ENCODE measurements around the gene STK40.

Gene STK40

DNA sequence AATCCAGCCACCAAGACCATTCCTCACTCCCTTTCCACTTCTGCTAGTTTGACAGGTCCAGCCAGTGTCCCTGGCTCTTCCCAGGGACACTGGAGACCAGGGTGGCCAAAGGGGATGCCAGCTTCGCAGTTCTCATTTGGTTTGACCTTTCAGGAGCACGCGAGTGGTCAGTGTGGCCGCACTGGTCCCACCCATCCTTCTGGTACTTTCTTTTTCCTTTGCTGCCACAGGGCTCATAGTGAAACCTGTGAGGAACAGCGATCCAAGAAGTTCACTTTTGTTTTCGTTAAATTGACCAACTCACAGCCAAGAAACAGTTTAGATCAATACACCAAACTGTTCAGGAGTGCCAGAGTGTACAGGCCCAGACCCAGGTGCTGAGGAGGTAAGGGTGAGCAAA is 47.9 kb downstream of the STK40 start:
- H3K27ac ChIP-seq: no peak overlapping the region
- no peak for DNase-seq
- TF ChIP-seq, protein P1, sequence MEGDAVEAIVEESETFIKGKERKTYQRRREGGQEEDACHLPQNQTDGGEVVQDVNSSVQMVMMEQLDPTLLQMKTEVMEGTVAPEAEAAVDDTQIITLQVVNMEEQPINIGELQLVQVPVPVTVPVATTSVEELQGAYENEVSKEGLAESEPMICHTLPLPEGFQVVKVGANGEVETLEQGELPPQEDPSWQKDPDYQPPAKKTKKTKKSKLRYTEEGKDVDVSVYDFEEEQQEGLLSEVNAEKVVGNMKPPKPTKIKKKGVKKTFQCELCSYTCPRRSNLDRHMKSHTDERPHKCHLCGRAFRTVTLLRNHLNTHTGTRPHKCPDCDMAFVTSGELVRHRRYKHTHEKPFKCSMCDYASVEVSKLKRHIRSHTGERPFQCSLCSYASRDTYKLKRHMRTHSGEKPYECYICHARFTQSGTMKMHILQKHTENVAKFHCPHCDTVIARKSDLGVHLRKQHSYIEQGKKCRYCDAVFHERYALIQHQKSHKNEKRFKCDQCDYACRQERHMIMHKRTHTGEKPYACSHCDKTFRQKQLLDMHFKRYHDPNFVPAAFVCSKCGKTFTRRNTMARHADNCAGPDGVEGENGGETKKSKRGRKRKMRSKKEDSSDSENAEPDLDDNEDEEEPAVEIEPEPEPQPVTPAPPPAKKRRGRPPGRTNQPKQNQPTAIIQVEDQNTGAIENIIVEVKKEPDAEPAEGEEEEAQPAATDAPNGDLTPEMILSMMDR (IDR thresholded peaks at IDR 0.05; ENCODE audit: low read depth, low read length, missing control alignments): no peak
- in situ Hi-C loops (cut with HindIII; ENCODE audit: low pct_ligation_motif_present, low sequenced_read_pairs): no loop called here
- H3K4me3 ChIP-seq (ENCODE audit: low read depth, low read length): no peak overlapping the region
- H3K27me3 ChIP-seq (replicated peaks): no peaks in the 10 kb centered on the region
- H3K36me3 ChIP-seq (replicated peaks): peaks cover 34% of the 10 kb centered on the region

DNA sequence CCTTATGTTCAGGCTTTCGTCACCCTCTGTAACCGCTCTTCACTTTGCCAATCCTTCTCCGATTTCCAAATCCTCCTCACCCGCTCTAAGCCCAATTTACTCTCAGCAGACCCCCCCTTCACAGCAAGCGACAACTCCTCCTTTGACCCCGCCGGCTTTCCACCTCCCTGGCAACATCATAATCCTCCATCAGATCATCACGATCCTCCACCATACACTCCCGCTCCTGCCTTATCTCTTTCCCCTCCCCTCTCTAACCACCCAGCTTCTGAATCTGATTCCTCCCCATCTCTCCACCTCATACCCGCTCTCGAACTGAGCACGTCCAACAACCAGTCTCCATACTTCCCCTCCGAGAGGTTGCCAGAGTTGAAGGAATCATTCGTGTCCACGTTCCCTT is 54.8 kb downstream of the STK40 start:
- in situ Hi-C loops (cut with HindIII; ENCODE audit: low pct_ligation_motif_present, low sequenced_read_pairs): no loop called here
- TF ChIP-seq, protein P1 (IDR thresholded peaks at IDR 0.05; ENCODE audit: low read depth, low read length, missing control alignments): no peak
- no peaks in the 10 kb centered on the region for H3K27me3 ChIP-seq (replicated peaks)
- no peak overlapping the region for H3K27ac ChIP-seq
- H3K36me3 ChIP-seq (replicated peaks): no peaks in the 10 kb centered on the region
- no peak overlapping the region for H3K4me3 ChIP-seq (ENCODE audit: low read depth, low read length)
- no peak for DNase-seq

DNA sequence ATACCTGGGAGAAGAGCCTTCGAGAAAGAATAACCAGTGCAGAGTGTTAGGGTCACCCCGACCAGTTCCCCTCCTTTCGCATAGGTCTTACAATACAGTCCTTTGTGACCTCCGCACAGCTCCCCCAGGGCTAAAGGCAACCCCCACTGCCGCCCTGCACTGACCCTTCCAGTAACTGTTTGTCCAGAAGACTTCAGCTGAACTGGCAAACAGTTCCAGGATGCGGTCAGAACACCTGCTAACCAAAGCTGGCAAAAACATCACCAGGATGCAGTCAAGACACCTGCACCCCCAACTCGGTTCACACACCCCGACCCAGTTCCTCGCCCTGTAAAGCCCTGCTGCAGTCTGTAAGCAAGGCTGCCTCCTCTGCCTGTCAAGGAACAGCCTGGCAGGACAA is 55.9 kb downstream of the STK40 start:
- no peak for DNase-seq
- H3K27me3 ChIP-seq (replicated peaks): no peaks in the 10 kb centered on the region
- no peak overlapping the region for H3K27ac ChIP-seq
- no peaks in the 10 kb centered on the region for H3K36me3 ChIP-seq (replicated peaks)
- H3K4me3 ChIP-seq (ENCODE audit: low read depth, low read length): no peak overlapping the region
- TF ChIP-seq, protein P1 (IDR thresholded peaks at IDR 0.05; ENCODE audit: low read depth, low read length, missing control alignments): no peak
- in situ Hi-C loops (cut with HindIII; ENCODE audit: low pct_ligation_motif_present, low sequenced_read_pairs): no loop called here

DNA sequence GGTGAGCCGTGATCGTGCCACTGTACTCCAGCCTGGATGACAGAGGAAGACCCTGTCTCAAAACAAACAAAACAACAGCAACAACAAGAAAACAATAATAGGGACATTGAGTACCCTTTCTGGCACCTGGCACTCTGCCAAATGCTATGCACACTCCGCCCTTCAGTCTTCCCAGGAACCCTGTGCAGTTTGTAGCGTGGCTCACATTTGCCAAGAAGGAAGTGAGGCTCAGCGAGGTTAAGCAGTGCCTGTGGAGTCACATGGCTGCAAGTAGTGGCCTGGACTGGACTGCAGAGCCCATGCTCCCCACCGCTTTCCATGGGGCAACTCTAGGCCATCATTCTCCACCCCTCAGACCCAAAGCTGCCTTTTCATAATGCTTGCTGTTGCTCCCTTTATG is 57.0 kb downstream of the STK40 start:
- no peaks in the 10 kb centered on the region for H3K36me3 ChIP-seq (replicated peaks)
- H3K27ac ChIP-seq: no peak overlapping the region
- H3K27me3 ChIP-seq (replicated peaks): no peaks in the 10 kb centered on the region
- TF ChIP-seq, protein P1 (IDR thresholded peaks at IDR 0.05; ENCODE audit: low read depth, low read length, missing control alignments): no peak
- no peak for DNase-seq
- H3K4me3 ChIP-seq (ENCODE audit: low read depth, low read length): no peak overlapping the region
- in situ Hi-C loops (cut with HindIII; ENCODE audit: low pct_ligation_motif_present, low sequenced_read_pairs): no loop called here

DNA sequence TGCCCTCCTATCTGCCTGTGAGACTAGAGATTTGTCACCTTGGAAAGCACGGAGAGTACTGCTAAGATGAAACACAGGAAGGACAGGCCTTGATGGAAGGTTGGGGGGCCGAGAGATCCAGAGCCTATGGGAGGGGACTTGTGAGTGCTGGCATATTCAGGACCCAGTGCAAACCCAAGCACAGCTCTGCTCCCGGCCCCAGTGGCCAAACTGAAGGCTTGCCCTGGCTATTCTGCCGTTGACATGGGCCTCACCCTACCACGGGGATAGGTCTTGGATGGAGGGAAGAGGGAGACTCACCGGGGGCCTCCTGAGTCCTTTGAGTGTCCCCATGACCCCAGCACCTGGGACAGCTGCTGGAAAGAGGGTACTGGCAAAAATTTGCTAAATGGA is 57.6 kb downstream of the STK40 start:
- in situ Hi-C loops (cut with HindIII; ENCODE audit: low pct_ligation_motif_present, low sequenced_read_pairs): no loop called here
- H3K4me3 ChIP-seq (ENCODE audit: low read depth, low read length): no peak overlapping the region

More for the DNA sequence above, 57.6 kb downstream of the STK40 start:
- TF ChIP-seq, protein P1 (IDR thresholded peaks at IDR 0.05; ENCODE audit: low read depth, low read length, missing control alignments): no peak
- no peak overlapping the region for H3K27ac ChIP-seq
- H3K36me3 ChIP-seq (replicated peaks): no peaks in the 10 kb centered on the region
- H3K27me3 ChIP-seq (replicated peaks): no peaks in the 10 kb centered on the region
- DNase-seq: no peak

Measured in brain microvascular endothelial cell (primary cell).